Panc1 (cell line): ENCODE data around the gene RPRD1B. TPM values are rescaled to one million over a fixed set of nuclear protein-coding genes. Genes with fewer than 3 reads are reported as not detected.

Experiments used
- ATAC-seq: fragments of 200-7000 bp; cut with Tn5 transposase; 2 replicates; pipeline ENCODE4 v1.9.1; 2020; ENCODE audit warnings: mild to moderate bottlenecking, moderate library complexity
- BruUV-seq: library from RNA; stranded (reverse); fragments of 400-500 nt; replicated peaks from 2 replicates; lab custom pipeline; 2021; lab: Mats Ljungman, UMichigan
- CTCF ChIA-PET: fragments of 300-600 bp; sonication (Branson Sonifier 250); formaldehyde crosslinking; loops from one replicate; lab custom pipeline; 2022; ENCODE audit warnings: antibody characterized with exemption; lab: Charles Lee
- POLR2A ChIA-PET: fragments of 300-600 bp; sonication (Branson Sonifier 250); formaldehyde crosslinking; loops from one replicate; lab custom pipeline; 2022; ENCODE audit warnings: antibody characterized with exemption; lab: Charles Lee
- DNase-seq: peaks from one replicate; pipeline ENCODE4 v3.0.0-alpha.2; 2010; ENCODE audit warnings: low read depth, low spot score
- H3K27ac ChIP-seq: 2 replicates; pipeline ENCODE4 v1.5.1; 2011; ENCODE audit warnings: mild to moderate bottlenecking, low read length, inconsistent platforms
- H3K27me3 ChIP-seq: fragments of 200-500 bp; sonication (Bioruptor generic); 2 replicates; pipeline ENCODE4 v1.6.0; 2014; ENCODE audit warnings: low read length, inconsistent platforms; ENCODE audit not compliant: control insufficient read depth, insufficient read depth
- H3K36me3 ChIP-seq: fragments of 200-500 bp; sonication (Bioruptor generic); 2 replicates; pipeline ENCODE4 v1.5.1; 2014; ENCODE audit warnings: inconsistent platforms, mild to moderate bottlenecking, low read length, moderate library complexity; ENCODE audit not compliant: control insufficient read depth, insufficient read depth
- H3K4me1 ChIP-seq: 2 replicates; pipeline ENCODE4 v1.5.1; 2011; ENCODE audit warnings: inconsistent platforms, mild to moderate bottlenecking, low read length, moderate library complexity; ENCODE audit not compliant: control insufficient read depth, insufficient read depth
- H3K4me3 ChIP-seq, 2 experiments: 2 replicates each; pipeline ENCODE4 v1.5.1; 2011 to 2012; ENCODE audit warnings: low read depth in 2 of 2, low read length in 2 of 2, mild to moderate bottlenecking in 2 of 2, inconsistent platforms in 1 of 2, moderate library complexity in 1 of 2
- H3K9me3 ChIP-seq: fragments of 200-500 bp; sonication (Bioruptor generic); 2 replicates; pipeline ENCODE4 v1.5.1; 2014; ENCODE audit warnings: low read depth, mild to moderate bottlenecking, inconsistent platforms, low read length, moderate library complexity; ENCODE audit not compliant: control insufficient read depth, insufficient read depth
- CTCF ChIP-seq: fragments of 450-650 bp; IDR thresholded peaks from 2 replicates; pipeline ENCODE4 v1.5.1; 2017; ENCODE audit warnings: mild to moderate bottlenecking
- POLR2AphosphoS5 ChIP-seq: IDR thresholded peaks from 2 replicates; pipeline ENCODE4 v1.6.1; 2012; ENCODE audit warnings: mild to moderate bottlenecking, low read depth, low read length, moderate library complexity
- REST ChIP-seq, 2 experiments: IDR thresholded peaks; 2 replicates each; pipeline ENCODE4 v1.6.1; 2011 to 2012; ENCODE audit warnings: low read depth in 2 of 2, control low read depth in 1 of 2, low read length in 1 of 2, mild to moderate bottlenecking in 1 of 2, moderate library complexity in 1 of 2; ENCODE audit not compliant: insufficient read depth in 1 of 2
- SIN3A ChIP-seq: IDR thresholded peaks from 2 replicates; pipeline ENCODE4 v1.6.1; 2012; ENCODE audit warnings: low read depth, mild to moderate bottlenecking, low read length, moderate library complexity, borderline replicate concordance; ENCODE audit not compliant: insufficient read depth
- TCF7L2 ChIP-seq: IDR thresholded peaks from 2 replicates; pipeline ENCODE4 v1.6.1; 2011; ENCODE audit warnings: mild to moderate bottlenecking, low read depth, low read length, inconsistent platforms
- in situ Hi-C: cut with HindIII; loops from 2 replicates; pipeline ENCODE4 v1.10.0; 2016; ENCODE audit warnings: low sequenced_read_pairs, low pct_unique_long_range_greater_than_20kb
- intact Hi-C: fragments of 100-400 bp; cut with micrococcal nuclease; formaldehyde crosslinking; loops from one replicate; pipeline ENCODE4 v1.10.0; 2022; ENCODE audit not compliant: unreplicated experiment
- total RNA-seq: library from RNA; stranded (reverse); gene quantifications from one replicate; pipeline ENCODE4 v1.2.1, GENCODE V29; 2021; ENCODE audit not compliant: unreplicated experiment

The RPRD1B gene
- total RNA-seq, 1 experiment from 2014 or later, result 33.6 TPM

GRCh38 chr20:38057351-38057972 is 23.9 kb downstream of the RPRD1B start:
- Histone ChIP-seq H3K4me3 (no peak overlapping the region), H3K27ac (peak overlapping the region; percentile 49; the same call in 1 of the 2 replicates), H3K9me3 (no peaks in the 10 kb centered on the region), H3K27me3 (no peaks in the 10 kb centered on the region), H3K4me1 (peaks cover 11% of the 10 kb centered on the region; the same call in 1 of the 2 replicates), H3K36me3 (peaks cover 36% of the 10 kb centered on the region)
- peak; percentile 96 for ATAC-seq
- BruUV-seq, result no TSS peak
- in situ Hi-C loops (no loop called here), intact Hi-C loops (loop anchor here (1.0 to 10.0 kb wide), 3 partner anchors 106 to 267 kb away; no protein-coding TSS in a partner anchor)
- ChIA-PET CTCF (interaction anchor here (0.5 to 1.4 kb wide), 6 partner anchors 14 to 166 kb away, joined by 3 to 13 read pairs (median 4); no protein-coding TSS in a partner anchor), POLR2A (no interaction called here)
- peak; percentile 73 for DNase-seq
- no peak for TF ChIP-seq POLR2AphosphoS5
- TF ChIP-seq REST (IDR thresholded peaks at IDR 0.05; ENCODE audit: insufficient read depth in 1 of 2, low read depth in 2 of 2, low read length in 1 of 2), result no peak
- peak; percentile 92 for TF ChIP-seq CTCF

- Histone ChIP-seq H3K36me3 (peaks cover 41% of the 10 kb centered on the region), H3K4me3 (no peak overlapping the region), H3K27me3 (no peaks in the 10 kb centered on the region), H3K9me3 (no peaks in the 10 kb centered on the region), H3K27ac (no peak overlapping the region), H3K4me1 (peaks cover 6% of the 10 kb centered on the region; the same call in 1 of the 2 replicates)
- intact Hi-C loops (loop anchor here (10.0 kb wide), 1 partner anchor 265 kb away; no protein-coding TSS in a partner anchor), in situ Hi-C loops (no loop called here)
- POLR2A ChIA-PET, result no interaction called here
- no peak for DNase-seq
- TF ChIP-seq CTCF (no peak), SIN3A (no peak), TCF7L2 (no peak), REST (IDR thresholded peaks at IDR 0.05; ENCODE audit: insufficient read depth in 1 of 2, low read depth in 2 of 2, low read length in 1 of 2) (no peak), POLR2AphosphoS5 (no peak)
- CTCF ChIA-PET, result no interaction called here
- no TSS peak for BruUV-seq
- ATAC-seq, result no peak
Observed at GRCh38 chr20:38059832-38060231, 26.3 kb downstream of the RPRD1B start.
